Pulmonary artery endothelial cell (primary cell): ENCODE data around the gene HACD4. TPM values are rescaled to one million over a fixed set of nuclear protein-coding genes. Genes with fewer than 3 reads are reported as not detected.

Source experiments
- DNase-seq: peaks from one replicate; pipeline ENCODE4 v3.0.0-alpha.2; 2011; ENCODE audit warnings: low read depth, low spot score
- total RNA-seq: library from RNA; depleted of rRNA; stranded (reverse); fragments of >200 nt; gene quantifications from 2 replicates; pipeline ENCODE4 v1.2.3, GENCODE V29; 2014

The HACD4 gene
- 0.99 and 1.6 TPM in 2 replicates for total RNA-seq

DNA sequence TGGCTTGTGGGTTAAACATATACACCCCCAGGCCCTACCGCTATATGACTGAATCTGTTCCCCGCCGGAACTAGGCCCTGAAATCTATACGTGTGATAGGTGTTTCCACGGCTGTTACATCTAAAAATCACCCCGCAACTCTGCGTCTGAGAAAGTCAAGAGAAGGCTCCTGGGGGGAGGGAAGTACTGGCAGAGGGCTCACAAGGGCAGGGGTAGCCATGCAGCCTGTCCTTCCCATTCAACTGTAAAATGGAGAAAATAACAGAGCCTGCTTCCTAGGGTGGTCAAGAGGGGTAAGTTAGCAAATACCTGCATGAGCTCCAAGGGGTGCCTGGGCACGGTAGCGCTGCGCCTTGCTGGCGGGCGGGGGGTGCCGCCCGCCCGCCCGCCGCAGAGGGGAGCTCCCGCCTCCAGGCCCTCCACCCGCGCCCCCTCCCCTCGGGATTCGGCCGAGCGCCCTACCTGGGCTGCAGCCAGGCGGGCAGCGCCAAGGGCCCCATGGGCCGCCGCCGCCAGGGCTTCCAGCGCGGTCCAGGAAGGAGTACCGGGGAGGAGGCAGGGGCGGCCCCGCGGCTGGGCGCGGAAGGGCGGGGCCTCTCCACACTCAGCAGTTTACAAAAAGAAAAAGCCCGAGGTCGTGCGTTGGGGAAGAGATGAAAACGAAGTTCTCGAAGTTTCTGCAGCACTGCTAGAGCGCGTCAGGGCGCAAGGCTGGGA, at the start of gene HACD4:
HACD4 (minus strand) TSS at position 550 of the 717 bp plus-strand sequence; CDS start at position 500, 50 bp downstream.
- no peak for DNase-seq

GRCh38 chr9:21080793-21081192, 49.4 kb upstream of the HACD4 start:
- DNase-seq = no peak

DNA sequence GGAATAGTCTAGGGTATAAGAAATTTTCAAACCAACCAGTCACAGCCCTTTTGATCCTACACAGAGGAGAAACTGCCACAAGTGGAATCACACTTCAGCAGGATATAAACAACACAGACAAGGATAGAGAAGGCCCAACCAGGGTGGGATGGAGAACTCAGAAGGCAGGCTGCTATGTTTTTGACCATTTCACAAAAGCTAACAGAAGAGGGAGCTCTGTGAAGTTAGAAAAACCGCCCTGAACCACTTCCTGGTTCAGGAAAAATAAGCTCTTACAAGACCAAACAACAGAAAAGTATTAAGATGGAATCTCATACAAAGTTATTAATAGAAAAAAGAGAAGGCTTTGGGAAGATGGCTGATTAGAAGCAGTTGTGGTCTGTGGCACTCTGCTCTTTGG, 47.3 kb upstream of the HACD4 start:
- no peak for DNase-seq

DNA sequence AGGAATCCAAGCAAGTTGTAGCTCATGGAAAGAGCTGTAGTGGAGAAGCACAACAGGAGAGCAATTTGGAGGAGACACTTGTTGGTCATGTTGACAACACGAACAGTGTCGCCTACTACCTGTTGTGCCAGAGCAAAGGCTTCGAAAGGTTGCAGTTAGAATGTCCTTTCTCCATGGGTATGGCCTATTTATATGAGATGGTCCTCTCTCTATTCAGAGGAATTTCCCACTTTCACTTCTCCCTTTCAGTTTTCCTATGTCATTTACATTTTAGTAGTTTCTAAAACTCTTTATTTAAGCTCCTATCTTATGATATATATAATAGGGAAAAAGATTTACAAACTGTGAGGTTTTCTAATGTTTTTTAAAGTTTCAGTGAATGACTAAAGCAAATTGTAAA, 46.3 kb upstream of the HACD4 start, which contains the start of gene IFNB1:
IFNB1 (minus strand) TSS at position 162 of the 400 bp plus-strand sequence; CDS start at position 89, 73 bp downstream.
- no peak for DNase-seq

DNA sequence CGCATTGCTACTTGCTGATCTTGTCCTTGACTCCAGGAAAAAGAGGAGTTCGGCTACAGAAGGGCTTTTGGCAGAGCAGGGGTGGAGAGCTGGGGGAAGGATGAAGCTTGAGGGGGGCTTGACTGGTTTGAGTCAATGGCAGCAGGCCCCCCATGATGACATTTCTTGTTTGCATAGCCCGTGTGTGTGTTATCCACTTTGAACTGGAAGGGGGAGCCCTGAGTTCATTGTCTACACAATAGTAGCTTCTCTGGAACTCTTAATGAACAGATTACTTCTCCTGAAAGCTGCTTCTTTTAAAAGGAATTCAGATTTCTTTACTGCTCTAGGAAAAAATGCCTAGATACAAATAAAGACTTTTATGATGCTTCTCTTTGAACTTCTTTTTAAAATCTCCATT, 44.0 kb upstream of the HACD4 start:
- DNase-seq = no peak

DNA sequence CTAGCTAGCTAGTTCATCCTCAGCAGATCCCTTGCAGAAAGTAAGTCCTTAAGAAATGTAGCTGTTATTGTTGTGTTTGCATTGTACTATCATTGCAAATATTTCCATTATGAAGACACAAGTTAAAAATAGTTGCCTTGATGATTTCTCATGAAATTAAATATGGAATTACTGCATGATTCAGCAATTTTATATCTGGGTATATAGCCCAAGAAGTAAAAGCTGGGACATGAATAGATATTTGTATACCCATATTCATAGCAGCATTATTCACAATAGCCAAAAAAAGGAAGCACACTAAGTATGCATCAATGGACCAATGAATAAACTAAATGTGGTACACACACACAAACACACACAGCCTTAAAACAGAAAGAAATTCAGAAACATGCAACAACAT, 39.5 kb upstream of the HACD4 start:
- DNase-seq = no peak

- DNase-seq = peak; percentile 97
Measured at GRCh38 chr9:21070171-21070571, 38.7 kb upstream of the HACD4 start.

DNA sequence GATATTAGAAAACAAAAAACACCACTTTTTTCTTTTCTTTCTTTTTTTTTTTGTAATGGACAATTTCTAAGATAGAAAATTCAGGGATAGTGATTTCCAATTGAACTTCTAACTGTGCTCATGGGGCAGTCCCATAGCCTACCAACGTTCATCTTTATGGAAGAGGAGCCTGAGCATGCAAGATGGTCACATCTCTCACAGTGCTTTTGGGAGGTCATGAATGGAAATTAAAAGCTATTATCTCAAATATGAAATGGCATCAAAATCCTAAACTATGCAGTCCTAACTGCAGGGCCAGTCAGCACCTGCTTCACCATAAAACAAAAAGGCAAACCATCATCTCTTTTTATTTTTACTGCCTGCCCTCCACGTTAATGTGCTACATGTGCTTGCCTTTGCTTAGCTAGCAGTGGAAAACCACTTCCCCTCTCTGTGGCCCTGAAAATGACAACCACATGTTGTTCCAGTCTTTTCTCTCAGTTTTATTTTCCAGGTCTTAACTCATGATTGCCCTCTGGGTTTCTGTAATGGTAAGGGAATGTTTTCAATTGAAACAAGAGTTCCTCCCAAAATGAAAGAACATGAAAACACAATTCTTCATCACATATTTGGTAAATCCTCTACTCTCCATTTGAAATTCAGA, 29.6 kb upstream of the HACD4 start:
- no peak for DNase-seq

DNA sequence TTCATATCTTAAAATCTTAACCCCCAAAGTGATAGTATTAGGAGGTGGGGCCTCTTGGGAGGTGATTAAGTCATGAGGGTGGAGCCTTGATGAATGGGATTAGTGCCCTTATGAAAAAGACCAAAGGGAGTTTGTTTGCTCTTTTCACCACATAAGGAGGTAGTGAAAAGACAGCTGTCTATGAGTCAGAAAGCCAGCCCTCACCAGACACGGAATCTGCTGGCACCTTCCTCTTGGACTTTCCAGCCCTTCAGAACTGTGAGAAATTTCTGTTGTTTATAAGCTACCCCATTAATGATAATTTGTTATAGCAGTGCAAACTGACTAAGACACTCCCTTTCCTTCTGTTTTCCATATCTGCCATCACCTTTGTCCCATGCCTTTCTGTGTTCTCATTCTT, 25.5 kb upstream of the HACD4 start:
- DNase-seq = no peak

DNA sequence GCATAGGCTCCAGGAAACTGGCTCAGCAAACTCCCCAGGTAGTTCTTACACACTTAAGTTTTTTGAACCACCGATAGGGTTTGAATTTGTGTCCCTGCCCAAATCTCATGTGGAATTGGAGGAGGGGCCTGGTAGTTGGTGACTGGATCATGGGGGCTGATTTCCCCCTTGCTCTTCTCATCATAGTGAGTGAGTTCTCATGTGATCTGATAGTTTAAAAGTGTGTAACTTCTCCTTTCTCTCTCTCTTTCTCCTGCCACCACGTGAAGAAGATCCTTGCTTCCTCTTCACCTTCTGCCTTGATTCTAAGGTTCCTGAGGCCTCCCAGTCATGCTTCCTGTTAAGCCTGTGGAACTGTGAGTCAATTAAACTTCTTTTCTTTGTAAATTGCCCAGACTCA, 22.4 kb upstream of the HACD4 start:
- DNase-seq = no peak

GRCh38 chr9:21047281-21047691, 15.8 kb upstream of the HACD4 start:
- DNase-seq = no peak

DNA sequence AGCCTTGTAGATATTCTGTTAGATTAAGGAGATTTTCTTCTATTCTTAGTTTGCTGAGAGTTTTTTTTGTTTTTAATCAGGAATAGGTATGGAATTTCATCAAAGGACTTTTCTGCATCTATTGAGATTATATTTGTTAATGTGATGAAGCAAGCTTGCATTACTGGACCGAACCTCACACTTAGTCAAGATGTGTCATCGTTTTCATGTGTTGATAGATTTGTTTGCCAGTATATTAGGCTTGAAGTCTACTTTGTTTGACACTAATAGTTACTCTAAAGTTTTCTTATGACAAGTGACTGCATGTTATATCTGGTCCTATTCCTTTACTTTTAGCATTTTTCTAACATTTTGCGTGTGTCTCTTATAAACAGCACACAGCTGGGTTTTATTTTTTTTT, 12.4 kb upstream of the HACD4 start:
- DNase-seq = no peak

DNA sequence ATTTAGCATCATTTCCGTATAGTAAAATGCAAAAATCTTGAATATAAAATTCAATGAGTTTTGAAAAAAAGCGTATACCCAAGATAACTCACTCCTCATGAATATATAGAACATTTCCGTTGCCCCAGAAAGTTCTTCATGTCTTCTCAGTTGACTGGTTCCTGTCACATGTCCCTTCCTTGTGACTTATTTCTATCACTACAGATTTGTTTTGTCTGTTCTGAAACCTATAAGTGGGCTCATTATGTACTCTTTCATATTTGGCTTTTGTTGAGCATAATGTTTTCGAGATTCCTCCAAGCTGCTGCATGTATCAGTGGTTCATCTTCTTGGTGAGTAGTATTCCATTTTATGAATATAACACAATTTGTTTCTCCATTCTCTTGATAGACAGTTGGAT, 11.0 kb upstream of the HACD4 start:
- no peak for DNase-seq

GRCh38 chr9:21039302-21039701, 7.9 kb upstream of the HACD4 start:
- DNase-seq = no peak

- DNase-seq = no peak
Measured at GRCh38 chr9:21037278-21037677, 5.8 kb upstream of the HACD4 start.

GRCh38 chr9:21031808-21032183, 356 bp upstream of the HACD4 start:
- no peak for DNase-seq

DNA sequence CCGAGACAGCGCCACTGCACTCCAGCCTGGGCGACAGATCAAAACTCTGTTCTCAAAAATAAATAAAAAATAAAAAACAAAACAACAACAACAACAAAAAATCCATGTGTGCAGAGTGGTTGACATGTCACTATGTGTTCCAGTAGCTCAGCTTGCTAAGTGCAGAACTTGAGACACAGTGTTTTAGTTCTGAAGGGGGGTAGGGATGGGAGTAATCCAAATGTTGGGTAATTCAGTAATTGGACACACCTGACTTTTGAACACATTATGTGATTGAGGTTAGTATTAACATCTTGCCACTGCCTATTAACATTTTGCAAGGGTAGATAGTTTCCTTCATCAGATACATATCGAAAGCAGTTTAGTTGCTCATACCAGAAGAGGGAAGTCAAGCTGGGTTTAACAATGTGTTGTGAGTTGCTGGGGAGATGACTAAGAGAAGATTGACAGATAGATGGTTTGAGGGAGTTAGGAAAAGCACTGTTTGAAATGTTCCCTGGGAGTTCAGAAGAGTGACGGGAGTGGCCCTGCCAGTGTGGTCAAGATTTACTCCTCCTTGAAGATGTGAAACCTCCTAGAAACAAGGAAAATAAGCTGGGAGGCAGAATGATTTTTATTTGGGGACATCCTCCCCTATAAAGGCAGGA, 928 bp downstream of the HACD4 start:
- no peak for DNase-seq

GRCh38 chr9:21029661-21030060, 1.8 kb downstream of the HACD4 start:
- no peak for DNase-seq

GRCh38 chr9:21028466-21028865, 3.0 kb downstream of the HACD4 start:
- DNase-seq = no peak

- no peak for DNase-seq
Measured at GRCh38 chr9:21027295-21027694, 4.1 kb downstream of the HACD4 start.

GRCh38 chr9:21023861-21024260, 7.6 kb downstream of the HACD4 start:
- no peak for DNase-seq

GRCh38 chr9:21018177-21018576, 13.3 kb downstream of the HACD4 start:
- DNase-seq = no peak
